ENCODE data around the gene ERCC6L2. TPM values are rescaled to one million over a fixed set of nuclear protein-coding genes. Genes with fewer than 3 reads are reported as not detected.

ERCC6L2 gene
- polyA plus RNA-seq, 2 of the 4 experiments (the other 2 are of a cell fraction) = 13.3 to 36.7 TPM

- peak; percentile 50; the same call in 1 of the 2 replicates for TF ChIP-seq RFX5 (IDR thresholded peaks at IDR 0.05)
- TF ChIP-seq SREBF2 (IDR thresholded peaks at IDR 0.05) = no peak
- peak; percentile 27; the same call in 1 of the 3 replicates for TF ChIP-seq SMC3 (IDR thresholded peaks at IDR 0.05)
- TF ChIP-seq HMGXB4 (CRISPR knock-in tag; IDR thresholded peaks at IDR 0.05; ENCODE audit: borderline replicate concordance) = peak; percentile 89; the same call in 1 of the 2 replicates
- peak; percentile 88 for TF ChIP-seq MYC (IDR thresholded peaks at IDR 0.05; ENCODE audit: borderline replicate concordance, low read length)
- TF ChIP-seq RAD21 (conservative IDR thresholded peaks at IDR 0.05 in 1 of 2, IDR thresholded peaks at IDR 0.05 in 1 of 2) = peak; percentile 11 to 37; a peak in 2 of 5 replicates
- TF ChIP-seq POLR2A (IDR thresholded peaks at IDR 0.05; ENCODE audit: low read length) = peak; percentile 62
- 0 out of 2 replicates have a peak, but pooled peaks have one; percentile 12 for TF ChIP-seq ELK1 (IDR thresholded peaks at IDR 0.05; ENCODE audit: low read depth, low read length)
- peak; percentile 85; the same call in 2 of the 3 replicates for TF ChIP-seq BCL3 (IDR thresholded peaks at IDR 0.05)
- TF ChIP-seq TFCP2L1 (CRISPR knock-in tag; IDR thresholded peaks at IDR 0.05) = peak; percentile 72
- no peak for TF ChIP-seq JUNB (IDR thresholded peaks at IDR 0.05)
- TF ChIP-seq CBX2 (IDR thresholded peaks at IDR 0.05; ENCODE audit: borderline replicate concordance, low read depth) = no peak
- TF ChIP-seq HOXA7 (CRISPR knock-in tag; IDR thresholded peaks at IDR 0.05) = 0 out of 2 replicates have a peak, but pooled peaks have one; percentile 18
- TF ChIP-seq GATA3 (IDR thresholded peaks at IDR 0.05; ENCODE audit: borderline replicate concordance) = peak; percentile 95
- TF ChIP-seq PBX3 (IDR thresholded peaks at IDR 0.05) = no peak
- TF ChIP-seq USF2 (IDR thresholded peaks at IDR 0.05) = no peak
- no peak for TF ChIP-seq HES2 (IDR thresholded peaks at IDR 0.05)
Measured at GRCh38 chr9:95875305-95876137, at the start of gene ERCC6L2 (continued).

GRCh38 chr9:95826183-95826838 lies 49.2 kb upstream of the ERCC6L2 start:
- Histone ChIP-seq H3K4me2 (no peak overlapping the region), H3K4me3 (no peak overlapping the region), H3K4me1 (peaks cover 18% of the 10 kb centered on the region), H3K9me3 (no peaks in the 10 kb centered on the region), H3K27ac (no peak overlapping the region)
- FAIRE-seq (no peak), ATAC-seq (no peak), DNase-seq (ENCODE audit: low read depth in 1 of 2, low spot score in 1 of 2) (no peak)
- ChIA-PET POLR2A (no interaction called here), CTCF (interaction anchor here (1.0 to 1.8 kb wide), 2 partner anchors 8 to 16 kb away, joined by 3 to 4 read pairs; no protein-coding TSS in a partner anchor)
- WGBS (ENCODE audit: missing lambda C conversion rate) = 59% methylated on average over 8 of the region's 8 CpGs
- no peak for TF ChIP-seq ZFP36 (IDR thresholded peaks at IDR 0.05; ENCODE audit: borderline replicate concordance, partially characterized antibody)
- TF ChIP-seq RARB (CRISPR knock-in tag; IDR thresholded peaks at IDR 0.05) = no peak
- TF ChIP-seq EHF (CRISPR knock-in tag; IDR thresholded peaks at IDR 0.05) = no peak
- no peak for TF ChIP-seq MAX (IDR thresholded peaks at IDR 0.05)
- no peak for TF ChIP-seq ZNF302 (CRISPR knock-in tag; IDR thresholded peaks at IDR 0.05)
- TF ChIP-seq HOXB13 (CRISPR knock-in tag; IDR thresholded peaks at IDR 0.05; ENCODE audit: low read depth) = no peak
- no peak for TF ChIP-seq MAZ (IDR thresholded peaks at IDR 0.05; ENCODE audit: borderline replicate concordance, low read depth, low read length)
- no peak for TF ChIP-seq TP53 (CRISPR knock-in tag; IDR thresholded peaks at IDR 0.05)
- TF ChIP-seq E2F6 (IDR thresholded peaks at IDR 0.05; ENCODE audit: borderline replicate concordance, low read depth) = no peak
- no peak for TF ChIP-seq BCL3 (IDR thresholded peaks at IDR 0.05)
- no peak for TF ChIP-seq CBX2 (IDR thresholded peaks at IDR 0.05; ENCODE audit: borderline replicate concordance, low read depth)

Measured in A549 (cell line).